NCI-H226 (cell line): ENCODE measurements around the gene NOVA1.

Experiments
- DNase-seq: peaks from one replicate; pipeline ENCODE4 v3.0.0-alpha.2; 2015

Gene NOVA1

GRCh38 chr14:26429205-26429604 lies 168.6 kb downstream of the NOVA1 start:
- no peak for DNase-seq

GRCh38 chr14:26427097-26427496 lies 170.7 kb downstream of the NOVA1 start:
- DNase-seq = peak; percentile 2

GRCh38 chr14:26424537-26424936 lies 173.3 kb downstream of the NOVA1 start:
- DNase-seq = no peak

- DNase-seq = no peak
Observed at GRCh38 chr14:26415618-26416123, 182.2 kb downstream of the NOVA1 start.

DNA sequence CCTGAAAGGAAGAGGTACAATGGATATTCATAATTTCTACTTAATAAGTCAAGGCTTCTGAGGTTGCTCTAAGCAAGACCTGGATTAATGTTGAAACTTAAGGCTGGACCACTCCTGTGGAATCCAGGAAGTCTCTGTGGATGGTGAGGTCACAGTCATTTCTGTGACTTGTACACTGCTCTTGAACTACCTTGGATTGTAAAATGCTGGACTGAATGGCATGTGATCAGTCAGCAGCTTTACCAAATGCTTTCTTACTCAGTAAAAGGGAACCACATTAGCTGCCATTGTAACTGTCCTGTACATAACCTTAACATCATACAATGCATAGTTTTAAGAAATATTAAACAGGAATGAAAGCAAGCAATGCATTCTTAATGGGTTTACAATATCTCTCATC lies 182.9 kb downstream of the NOVA1 start:
- no peak for DNase-seq

DNA sequence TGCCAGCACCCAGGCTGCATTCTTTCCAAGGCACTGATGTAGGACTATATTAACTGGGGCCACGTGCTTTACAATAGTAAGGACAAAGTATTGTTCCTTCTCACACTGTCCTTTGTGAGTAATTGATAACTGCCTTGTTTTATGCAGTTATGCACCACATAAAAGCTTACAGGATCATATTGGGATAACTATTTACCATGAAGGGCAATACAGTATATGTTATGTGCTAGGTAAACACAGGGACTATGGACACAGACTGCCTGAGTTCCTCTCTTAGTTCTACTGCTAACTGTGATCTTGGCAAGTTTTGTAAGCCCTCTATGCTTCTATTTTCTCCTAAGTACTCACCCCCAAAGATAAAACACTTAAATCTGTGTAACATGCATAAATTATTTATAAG lies 183.7 kb downstream of the NOVA1 start:
- DNase-seq = no peak

GRCh38 chr14:26412421-26412820 lies 185.4 kb downstream of the NOVA1 start:
- no peak for DNase-seq

DNA sequence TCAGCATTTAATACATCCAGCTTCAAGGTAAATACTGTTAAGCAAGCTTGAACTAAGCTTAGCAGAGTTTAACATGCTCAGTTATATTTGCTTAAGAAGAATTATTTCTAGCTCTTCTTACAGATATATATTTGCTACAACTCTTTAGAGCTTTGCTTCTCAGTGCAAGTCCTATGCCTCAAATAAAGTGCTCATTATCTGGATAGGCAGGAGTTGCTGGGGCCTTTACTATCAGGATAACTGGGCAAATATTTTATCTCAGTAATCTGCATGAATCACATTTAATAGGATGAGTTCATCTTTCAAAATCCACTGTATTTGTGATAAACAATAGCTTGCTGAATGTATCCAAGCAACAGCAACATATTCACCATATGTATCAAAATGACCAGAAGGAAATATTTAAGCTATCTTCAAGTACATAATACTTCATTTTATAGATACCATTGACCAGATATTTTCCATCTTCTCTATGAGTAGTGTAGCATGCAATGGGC lies 187.6 kb downstream of the NOVA1 start:
- peak; percentile 7 for DNase-seq

- no peak for DNase-seq
Observed at GRCh38 chr14:26404927-26405326, 192.9 kb downstream of the NOVA1 start.

GRCh38 chr14:26403760-26404159 lies 194.1 kb downstream of the NOVA1 start:
- no peak for DNase-seq

GRCh38 chr14:26402126-26402525 lies 195.7 kb downstream of the NOVA1 start:
- no peak for DNase-seq

DNA sequence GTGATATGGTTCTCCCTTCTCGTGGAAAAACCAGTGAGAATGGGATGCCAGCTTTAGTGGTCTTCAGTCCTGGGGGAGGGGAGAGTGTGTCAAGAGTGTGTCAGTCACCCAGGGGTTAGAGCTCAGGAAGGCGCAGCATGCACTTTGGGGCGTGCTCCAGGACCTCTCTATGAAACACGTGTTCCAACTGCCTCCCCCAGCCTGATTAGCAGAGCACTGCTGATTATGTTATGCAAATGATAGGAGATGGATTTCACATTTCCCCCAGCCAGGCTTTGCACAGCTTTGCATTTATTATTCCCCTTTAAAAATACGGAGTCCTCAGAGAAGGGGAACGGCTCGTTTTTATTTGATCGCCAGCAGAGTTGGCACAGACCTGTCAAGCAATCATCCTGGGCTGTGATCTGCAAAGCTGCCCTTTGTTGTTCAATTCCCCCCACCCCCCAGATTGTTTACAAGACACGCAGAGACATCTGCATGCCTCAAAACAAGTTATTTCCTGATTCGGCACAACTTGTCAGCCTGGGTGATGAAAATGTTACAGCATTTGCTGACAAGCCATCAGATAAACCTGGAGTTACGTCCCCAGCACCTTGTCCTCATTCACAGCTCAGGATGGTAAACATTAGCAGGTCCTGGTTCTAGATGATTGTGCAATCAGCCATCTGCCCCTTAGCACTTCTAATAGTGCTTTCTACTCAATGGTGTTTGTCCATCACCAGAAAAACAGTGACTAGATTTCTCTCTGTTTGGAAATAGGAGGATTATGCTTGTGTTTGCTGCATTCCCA lies 196.5 kb downstream of the NOVA1 start:
- no peak for DNase-seq

- DNase-seq = no peak
Observed at GRCh38 chr14:26400373-26400772, 197.5 kb downstream of the NOVA1 start.

- no peak for DNase-seq
Observed at GRCh38 chr14:26398616-26399015, 199.2 kb downstream of the NOVA1 start.
